SK-N-SH (cell line): ENCODE measurements around the gene LMAN2. TPM values are rescaled to one million over a fixed set of nuclear protein-coding genes. Genes with fewer than 3 reads are reported as not detected.

Source experiments
- CTCF ChIA-PET: fragments of 300-600, 350-600 bp; formaldehyde crosslinking; extraction: SDS; loops from one replicate; lab custom pipeline; 2021; lab: Yijun Ruan, JAX
- POLR2A ChIA-PET: fragments of 350-600 bp; sonication (Branson Sonifier 250); formaldehyde crosslinking; extraction: SDS; loops from one replicate; lab custom pipeline; 2020; ENCODE audit warnings: antibody characterized with exemption, inconsistent platforms; lab: Yijun Ruan, JAX
- DNase-seq: peaks from one replicate; pipeline ENCODE4 v3.0.0; 2012
- H2AFZ ChIP-seq: fragments of 200-600 bp; sonication (generic); 2 replicates; pipeline ENCODE4 v1.8.1; 2016; ENCODE audit warnings: antibody characterized with exemption, mild to moderate bottlenecking, low read depth
- H3F3A ChIP-seq: fragments of 200-600 bp; sonication (generic); replicated peaks from 2 replicates; pipeline ENCODE3; 2016; ENCODE audit warnings: antibody characterized with exemption, mild to moderate bottlenecking; ENCODE audit not compliant: insufficient read depth
- H3K27ac ChIP-seq, 2 experiments: fragments of 200-500 bp in 1 of 2; fragments of 200-600 bp in 1 of 2; sonication (Bioruptor generic) in 1 of 2; sonication (generic), shearing (Covaris generic) in 1 of 2; 2 replicates each; pipeline versions ENCODE4 v1.5.1 to v1.6.1; 2014 to 2016; ENCODE audit warnings: low read depth in 2 of 2, inconsistent platforms in 1 of 2, low read length in 1 of 2, mild to moderate bottlenecking in 1 of 2, mixed read lengths in 1 of 2
- H3K27me3 ChIP-seq: fragments of 200-600 bp; sonication (generic), shearing (Covaris generic); 2 replicates; pipeline ENCODE4 v1.6.1; 2016; ENCODE audit warnings: mixed run types; ENCODE audit not compliant: insufficient read depth
- H3K36me3 ChIP-seq, 2 experiments: fragments of 200-500 bp in 1 of 2; fragments of 200-600 bp in 1 of 2; sonication (Bioruptor generic) in 1 of 2; sonication (generic) in 1 of 2; replicated peaks in 1 of 2; 2 replicates each; pipeline versions ENCODE3 to v1.5.1; 2014 to 2016; ENCODE audit warnings: low read length in 1 of 2, mild to moderate bottlenecking in 1 of 2; ENCODE audit not compliant: insufficient read depth in 2 of 2, control insufficient read depth in 1 of 2
- H3K4me1 ChIP-seq, 2 experiments: fragments of 200-500 bp in 1 of 2; fragments of 200-600 bp in 1 of 2; sonication (Bioruptor generic) in 1 of 2; sonication (generic), shearing (Covaris generic) in 1 of 2; 2 replicates each; pipeline versions ENCODE4 v1.5.1 to v1.6.1; 2014 to 2016; ENCODE audit warnings: low read depth in 1 of 2, low read length in 1 of 2, mixed run types in 1 of 2; ENCODE audit not compliant: insufficient read depth in 2 of 2, control insufficient read depth in 1 of 2
- H3K4me2 ChIP-seq: fragments of 200-600 bp; sonication (generic), shearing (Covaris generic); 2 replicates; pipeline ENCODE4 v1.6.1; 2017; ENCODE audit warnings: mixed run types
- H3K4me3 ChIP-seq, 2 experiments: fragments of 200-500 bp in 1 of 2; fragments of 200-600 bp in 1 of 2; sonication (Bioruptor generic) in 1 of 2; sonication (generic), shearing (Covaris generic) in 1 of 2; 2 replicates each; pipeline versions ENCODE4 v1.5.1 to v1.8.1; 2014 to 2016; ENCODE audit warnings: low read depth in 2 of 2, inconsistent platforms in 1 of 2, low read length in 1 of 2, mild to moderate bottlenecking in 1 of 2, mixed read lengths in 1 of 2, moderate library complexity in 1 of 2
- H3K79me2 ChIP-seq: fragments of 200-600 bp; sonication (generic); 2 replicates; pipeline ENCODE4 v1.8.1; 2017; ENCODE audit warnings: mild to moderate bottlenecking; ENCODE audit not compliant: insufficient read depth
- H3K9ac ChIP-seq: fragments of 200-600 bp; sonication (generic); 2 replicates; pipeline ENCODE4 v1.6.1; 2017; ENCODE audit warnings: mixed run types
- H3K9me2 ChIP-seq: fragments of 200-600 bp; sonication (generic); 2 replicates; pipeline ENCODE4 v1.6.1; 2017; ENCODE audit warnings: mixed run types
- H3K9me3 ChIP-seq: fragments of 200-600 bp; sonication (generic); 2 replicates; pipeline ENCODE4 v1.6.1; 2017; ENCODE audit warnings: mixed run types, mild to moderate bottlenecking, moderate library complexity
- H4K20me1 ChIP-seq: fragments of 200-600 bp; sonication (generic); 2 replicates; pipeline ENCODE4 v1.6.1; 2017; ENCODE audit warnings: mild to moderate bottlenecking, mixed run types; ENCODE audit not compliant: insufficient read depth
- ELF1 ChIP-seq: IDR thresholded peaks from 2 replicates; pipeline ENCODE4 v1.4.0; 2012
- EZH2phosphoT487 ChIP-seq: fragments of 200-600 bp; sonication (generic); IDR thresholded peaks from 2 replicates; pipeline ENCODE4 v1.6.1; 2017; ENCODE audit warnings: low read depth, mixed run types, mild to moderate bottlenecking, antibody characterized with exemption, moderate library complexity, borderline replicate concordance
- FOXJ3 ChIP-seq: sonication (generic); formaldehyde crosslinking; IDR thresholded peaks from 2 replicates; pipeline ENCODE4 v1.5.1; 2020; ENCODE audit warnings: mild to moderate bottlenecking, missing genetic modification reagents
- FOXM1 ChIP-seq: IDR thresholded peaks from 2 replicates; pipeline ENCODE4 v1.4.0; 2012; ENCODE audit warnings: low read depth, mild to moderate bottlenecking
- JUND ChIP-seq: IDR thresholded peaks from 2 replicates; pipeline ENCODE4 v1.4.0; 2012
- PBX3 ChIP-seq: IDR thresholded peaks from 2 replicates; pipeline ENCODE4; 2012
- RAD21 ChIP-seq: IDR thresholded peaks from 2 replicates; pipeline ENCODE4 v1.6.1; 2012; ENCODE audit warnings: mild to moderate bottlenecking, low read length
- SIN3A ChIP-seq: IDR thresholded peaks from 2 replicates; pipeline ENCODE4 v1.6.1; 2012; ENCODE audit warnings: low read depth, mild to moderate bottlenecking, low read length, moderate library complexity, borderline replicate concordance
- TCF12 ChIP-seq: IDR thresholded peaks from 2 replicates; pipeline ENCODE4 v1.4.0; 2012
- TEAD4 ChIP-seq: IDR thresholded peaks from 2 replicates; pipeline ENCODE4 v1.4.0; 2012; ENCODE audit warnings: mild to moderate bottlenecking, borderline replicate concordance; ENCODE audit not compliant: insufficient read depth
- WGBS: methylation state at CpG from one replicate; pipeline ENCODE4 v1.1.6; 2017; ENCODE audit warnings: low lambda C conversion rate; 5-methylcytosine and 5-hydroxymethylcytosine counted together
- polyA plus RNA-seq, 3 experiments: library from polyadenylated mRNA; depleted of rRNA; stranded (reverse); fragments of >200 nt; gene quantifications; 2 replicates each; pipeline ENCODE4 v1.2.3, GENCODE V29; 2012
- TF ChIP-seq, protein P1 (sequence below): IDR thresholded peaks from 2 replicates; pipeline ENCODE4 v1.4.0; 2012; ENCODE audit warnings: low read depth, borderline replicate concordance

LMAN2 gene
- polyA plus RNA-seq, 1 of the 3 experiments (the other 2 are of a cell fraction): 500 TPM

GRCh38 chr5:177290816-177291596, 60.5 kb downstream of the LMAN2 start:
- 95% methylated on average over 12 of the region's 12 CpGs for WGBS
- Histone ChIP-seq H2AFZ (no peak overlapping the region), H3F3A (no peaks in the 10 kb centered on the region), H3K36me3 (peaks cover 42 to 83% of the 10 kb centered on the region in 2 experiments), H3K9ac (no peak overlapping the region), H4K20me1 (no peaks in the 10 kb centered on the region), H3K79me2 (no peaks in the 10 kb centered on the region), H3K4me3 (no peak overlapping the region), H3K9me3 (no peaks in the 10 kb centered on the region), H3K27ac (no peak overlapping the region), H3K4me2 (no peak overlapping the region), H3K9me2 (no peaks in the 10 kb centered on the region), H3K27me3 (no peaks in the 10 kb centered on the region), H3K4me1 (no peaks in the 10 kb centered on the region)
- TF ChIP-seq FOXM1 (no peak), PBX3 (no peak)
- TF ChIP-seq, protein P1, sequence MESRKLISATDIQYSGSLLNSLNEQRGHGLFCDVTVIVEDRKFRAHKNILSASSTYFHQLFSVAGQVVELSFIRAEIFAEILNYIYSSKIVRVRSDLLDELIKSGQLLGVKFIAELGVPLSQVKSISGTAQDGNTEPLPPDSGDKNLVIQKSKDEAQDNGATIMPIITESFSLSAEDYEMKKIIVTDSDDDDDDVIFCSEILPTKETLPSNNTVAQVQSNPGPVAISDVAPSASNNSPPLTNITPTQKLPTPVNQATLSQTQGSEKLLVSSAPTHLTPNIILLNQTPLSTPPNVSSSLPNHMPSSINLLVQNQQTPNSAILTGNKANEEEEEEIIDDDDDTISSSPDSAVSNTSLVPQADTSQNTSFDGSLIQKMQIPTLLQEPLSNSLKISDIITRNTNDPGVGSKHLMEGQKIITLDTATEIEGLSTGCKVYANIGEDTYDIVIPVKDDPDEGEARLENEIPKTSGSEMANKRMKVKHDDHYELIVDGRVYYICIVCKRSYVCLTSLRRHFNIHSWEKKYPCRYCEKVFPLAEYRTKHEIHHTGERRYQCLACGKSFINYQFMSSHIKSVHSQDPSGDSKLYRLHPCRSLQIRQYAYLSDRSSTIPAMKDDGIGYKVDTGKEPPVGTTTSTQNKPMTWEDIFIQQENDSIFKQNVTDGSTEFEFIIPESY: no peak
- ChIA-PET POLR2A (no interaction called here), CTCF (interaction anchor here (1.2 to 1.7 kb wide), 2 partner anchors 9 to 179 kb away, joined by 3 to 6 read pairs; no protein-coding TSS in a partner anchor)
- DNase-seq: no peak

- ChIA-PET POLR2A (no interaction called here), CTCF (interaction anchor here (0.8 kb wide), 1 partner anchor 174 kb away, joined by 3 read pairs; no protein-coding TSS in a partner anchor)
- Histone ChIP-seq H3K4me2 (no peak overlapping the region), H3K79me2 (no peaks in the 10 kb centered on the region), H3K9me3 (no peaks in the 10 kb centered on the region), H3K27ac (no peak overlapping the region), H4K20me1 (no peaks in the 10 kb centered on the region), H3K4me1 (no peaks in the 10 kb centered on the region), H3K27me3 (no peaks in the 10 kb centered on the region), H3K9ac (no peak overlapping the region), H3K36me3 (peaks cover 48 to 77% of the 10 kb centered on the region in 2 experiments), H3K4me3 (no peak overlapping the region), H3K9me2 (no peaks in the 10 kb centered on the region), H3F3A (no peaks in the 10 kb centered on the region), H2AFZ (no peak overlapping the region)
- TF ChIP-seq EZH2phosphoT487: no peak
- no peak for TF ChIP-seq TEAD4
- TF ChIP-seq, protein P1: no peak
- no peak for TF ChIP-seq RAD21
- no peak for TF ChIP-seq FOXJ3 (CRISPR knock-in tag)
- no peak for TF ChIP-seq PBX3
- no peak for TF ChIP-seq SIN3A
- no peak for TF ChIP-seq ELF1
- TF ChIP-seq JUND: no peak
- no peak for TF ChIP-seq TCF12
- DNase-seq: no peak
- 96% methylated on average over 2 of the region's 2 CpGs for WGBS
Measured at GRCh38 chr5:177288191-177288590, 63.3 kb downstream of the LMAN2 start.
